Heart left ventricle (tissue), 13 donors: ENCODE measurements around the gene NOTCH3.

ENCODE experiments used
- CTCF ChIP-seq, 12 donors: fragments of 200-600 bp; sonication (generic) in 4 of 12; IDR thresholded peaks; one replicate each; pipeline versions ENCODE4 v1.5.0 to v1.8.0; 2018 to 2022; ENCODE audit warnings: antibody characterized with exemption in 12 of 12, mild to moderate bottlenecking in 5 of 12
- POLR2A ChIP-seq, 2 donors: fragments of 450-650 bp; IDR thresholded peaks; one replicate each; pipeline ENCODE4 v1.6.1; 2017; ENCODE audit warnings: antibody characterized with exemption in 2 of 2, mild to moderate bottlenecking in 2 of 2, moderate library complexity in 2 of 2
- donor health status: ischemic (EF 13 %, LVEDD 7.1; RV severe dilation, severe dysfunction).
- donor health status: DM: no; HTN: yes; CAD: no.
- donor health status: DM: no; HTN: no; CAD: no.
- donor health status: ischemic (EF 25% LVEDD 6.9; RV normal size, moderate dysfunction).
- donor health status: ischemic (EF 25% LVEDD 5.7; RV mildly dilated, moderate dysfunction).
- donor health status: ischemic (EF 35%, LVEDD 5.7; RV mildly dilated, moderate dysfunction).
- donor health status: nonischemic (EF 11% LVEDD 7.7; RV severe dilation, severe dysfunction).
- donor health status: DM: yes; HTN: yes; CAD: no.
- donor health status: PGD.
- donor health status: ischemic (EF 29% LVEDD 5.4; RV normal size, mild dysfunction).
- donor health status: nonischemic (EF 23%, LVEDD 6.1; RV moderate dilation, normal function).

GRCh38 chr19:15196360-15197005 is 4.3 kb downstream of the NOTCH3 start:
- TF ChIP-seq CTCF (IDR thresholded peaks at IDR 0.05): no peak
- no peak for TF ChIP-seq POLR2A (IDR thresholded peaks at IDR 0.05)
